GM21515 (cell line): Measurements from ENCODE around the gene LHPP.

Source experiments
- ATAC-seq: cut with Tn5 transposase; IDR thresholded peaks from one replicate; pipeline ENCODE4 v1.9.1; 2021; ENCODE audit not compliant: unreplicated experiment

The LHPP gene

DNA sequence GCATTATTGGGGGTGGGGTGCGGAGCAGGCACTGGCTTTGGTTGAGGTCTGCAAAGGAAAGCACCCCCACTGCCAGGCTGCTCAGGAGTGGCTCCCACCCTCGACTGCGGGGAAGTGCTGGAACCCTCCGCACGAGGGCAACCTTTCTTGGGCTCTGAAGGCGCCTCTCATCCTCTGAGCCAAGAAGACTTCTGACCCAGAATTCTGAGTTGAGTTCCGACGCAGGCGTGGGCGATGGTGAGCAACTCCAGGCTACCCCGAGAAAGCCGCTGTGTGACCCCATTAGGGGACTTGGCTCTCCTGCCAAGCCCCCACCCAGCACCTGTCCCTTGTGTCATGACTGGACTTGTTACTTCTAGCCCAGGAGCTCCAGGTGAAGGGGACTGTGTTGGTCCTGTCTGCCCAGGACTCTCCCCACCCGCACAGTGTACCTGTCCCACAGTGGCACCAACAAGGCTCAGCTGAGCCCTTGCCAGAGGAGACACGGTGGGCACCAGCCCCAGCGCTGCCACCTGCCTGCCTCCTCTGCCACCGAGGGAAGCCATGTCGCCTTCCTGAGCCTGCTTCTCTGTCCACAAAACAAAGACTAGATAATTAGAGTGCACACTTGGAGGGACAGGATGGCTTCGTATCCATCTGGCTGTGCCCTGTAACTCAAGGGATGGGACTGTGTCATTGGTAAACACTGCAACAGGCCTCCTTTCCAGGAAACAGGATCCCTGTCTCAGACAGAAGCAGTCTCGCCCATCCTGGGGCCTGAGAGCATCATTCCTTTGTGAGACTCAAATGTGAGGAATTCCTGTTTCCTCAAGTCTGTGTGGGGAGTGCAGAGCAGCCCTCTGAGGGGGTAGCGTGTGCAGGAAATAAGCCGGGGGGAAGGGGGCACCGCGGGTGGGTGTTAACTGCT, 128.8 kb downstream of the LHPP start:
- no peak for ATAC-seq

DNA sequence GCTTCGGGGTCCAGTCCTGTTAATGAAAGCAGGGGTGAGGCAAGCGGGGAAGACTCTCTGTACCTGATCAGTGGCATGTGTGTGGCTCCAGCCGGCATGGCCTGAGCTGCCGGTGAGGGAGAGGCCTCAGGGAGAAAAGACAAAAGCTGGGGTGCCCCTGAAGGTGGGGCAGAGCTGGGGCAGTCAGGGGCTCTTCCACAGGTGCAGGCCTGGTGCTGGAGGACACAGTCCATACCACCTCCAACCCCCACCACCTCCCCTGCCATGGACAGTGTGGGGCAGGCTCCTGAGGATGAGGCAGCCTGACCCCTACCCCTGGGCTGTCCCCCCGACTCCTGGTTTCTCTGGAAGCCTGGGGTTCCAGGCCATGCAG, 129.5 kb downstream of the LHPP start:
- no peak for ATAC-seq

DNA sequence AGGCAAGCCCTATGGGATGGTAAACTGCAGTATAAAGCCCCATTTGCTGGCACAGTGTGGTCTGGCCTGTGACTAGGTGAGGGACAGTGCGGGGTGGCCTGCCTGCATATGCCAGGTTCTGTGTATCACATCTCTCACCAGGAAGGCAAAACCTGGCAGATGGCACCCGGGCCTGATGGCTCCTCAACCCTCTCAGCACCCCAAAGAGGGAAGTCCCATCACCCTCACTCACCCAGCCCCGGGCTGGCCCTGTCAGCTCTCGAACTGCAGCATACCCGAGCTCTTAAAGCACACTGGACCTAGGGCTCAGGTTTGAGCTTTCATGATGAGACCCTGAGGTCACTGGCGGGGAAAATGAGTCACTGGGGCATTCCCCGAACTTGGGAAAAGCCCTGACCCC, 130.5 kb downstream of the LHPP start:
- ATAC-seq = no peak

DNA sequence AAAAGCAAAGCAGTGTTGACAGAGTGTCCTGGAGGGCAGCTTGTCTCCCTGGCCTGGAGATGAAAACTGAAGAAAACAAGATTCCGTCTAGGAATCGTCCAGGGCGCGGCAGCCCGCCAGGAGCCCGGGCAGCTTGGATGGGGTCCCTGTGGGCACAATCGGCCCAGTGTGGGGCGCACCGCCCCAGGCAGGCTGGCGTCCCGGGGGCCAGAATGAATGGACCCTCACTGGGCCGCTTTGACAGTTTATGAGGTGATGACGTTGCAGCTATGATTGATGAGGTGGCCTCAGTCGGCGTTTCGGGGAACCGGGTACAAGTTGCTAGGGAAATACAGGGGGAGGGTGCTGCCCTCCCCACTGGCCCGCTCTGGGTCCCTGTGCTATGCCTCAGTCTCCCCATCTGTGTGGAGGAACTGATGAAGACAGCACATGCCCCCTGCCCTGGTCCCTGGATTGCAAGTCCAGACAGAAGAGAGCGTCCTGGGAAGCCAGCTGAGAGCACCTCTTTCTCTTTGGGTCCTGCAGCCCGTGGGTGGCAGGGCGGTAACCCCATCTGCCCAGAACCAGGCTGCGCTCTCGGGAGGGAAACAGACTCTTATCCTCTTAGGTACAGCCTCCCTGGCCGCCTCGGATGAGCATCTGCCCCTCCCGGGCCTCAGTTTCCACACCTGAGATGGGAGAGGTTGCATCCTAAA, 131.3 kb downstream of the LHPP start:
- ATAC-seq = no peak

DNA sequence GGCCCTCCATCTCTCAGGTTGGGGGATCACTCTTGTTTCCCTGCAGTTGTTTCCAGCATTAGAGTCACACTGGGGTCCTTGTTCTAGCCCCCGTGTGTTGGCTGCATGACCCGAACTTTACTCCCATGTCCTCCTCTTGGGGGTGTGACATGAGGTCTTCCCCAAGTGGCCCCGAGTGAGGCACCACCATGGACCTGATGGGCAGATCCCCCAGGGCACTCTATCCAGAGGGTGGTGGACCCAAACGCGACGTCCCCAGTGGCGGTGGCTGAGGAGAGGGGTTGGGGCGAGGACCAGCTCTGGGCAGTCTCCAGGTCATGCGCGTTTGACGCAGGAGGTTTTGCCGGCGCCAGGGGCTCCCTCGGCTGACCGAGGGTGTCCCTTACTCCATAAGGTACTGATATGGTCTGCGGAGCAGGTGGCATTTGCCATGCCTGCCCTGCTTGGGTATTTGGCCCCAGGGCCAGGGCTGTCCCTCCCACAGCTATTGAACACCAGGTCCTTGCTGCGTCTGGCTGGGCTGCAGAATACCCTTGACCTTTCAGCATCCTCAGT, 131.9 kb downstream of the LHPP start:
- ATAC-seq = no peak

DNA sequence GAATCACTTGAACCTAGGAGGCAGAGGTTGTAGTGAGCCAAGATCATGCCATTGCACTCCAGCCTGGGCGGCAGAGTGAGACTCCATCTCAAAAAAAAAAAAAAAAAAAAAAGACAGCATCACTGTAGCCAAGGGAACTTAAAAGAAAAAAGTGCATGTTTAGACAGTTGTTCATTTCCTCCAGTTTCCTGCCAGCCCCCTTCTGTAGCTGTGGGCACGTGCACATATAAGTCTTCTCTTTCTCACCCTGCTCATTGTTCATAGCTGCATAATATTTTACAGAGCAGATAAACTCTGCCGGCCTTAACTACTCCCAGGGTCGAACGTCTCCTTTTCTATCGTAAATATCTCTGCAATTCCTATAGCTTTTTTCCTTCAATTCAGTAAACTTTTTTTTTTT, 132.6 kb downstream of the LHPP start:
- ATAC-seq = no peak

DNA sequence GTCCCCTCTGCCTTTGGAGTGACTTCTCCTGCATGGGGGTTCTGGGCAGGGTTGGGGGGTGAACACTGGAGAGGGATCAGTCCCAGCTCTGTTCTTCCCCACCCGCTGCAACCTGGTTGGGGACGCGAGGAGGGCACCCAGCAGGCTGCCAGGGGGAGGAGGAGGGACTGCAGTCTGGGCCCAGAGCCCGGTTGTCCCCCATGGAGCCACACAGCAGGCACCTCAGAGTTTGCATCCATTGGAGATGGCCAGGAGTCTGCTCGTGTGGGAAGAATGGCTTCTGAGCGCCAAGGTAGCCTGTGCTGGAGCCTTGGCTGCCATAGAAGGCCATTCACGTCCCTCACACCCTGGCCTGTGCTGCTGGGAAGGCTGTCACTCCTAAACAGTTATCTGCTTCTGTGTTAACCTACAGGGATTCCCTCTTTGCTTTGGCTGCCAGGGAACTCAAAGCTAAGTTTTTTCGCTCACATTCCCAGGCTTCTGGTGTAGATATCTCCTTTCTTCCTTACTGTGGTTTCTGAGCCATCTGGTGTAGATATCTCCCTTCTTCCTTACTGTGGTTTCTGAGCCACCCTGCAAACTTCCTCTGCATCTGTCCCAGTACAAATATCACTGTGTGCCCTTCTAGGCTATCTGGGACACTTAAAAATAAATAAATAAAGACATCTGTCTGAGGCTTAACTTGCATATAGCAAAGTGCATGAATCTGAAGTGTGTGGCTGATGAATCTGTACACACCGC, 133.7 kb downstream of the LHPP start:
- no peak for ATAC-seq

DNA sequence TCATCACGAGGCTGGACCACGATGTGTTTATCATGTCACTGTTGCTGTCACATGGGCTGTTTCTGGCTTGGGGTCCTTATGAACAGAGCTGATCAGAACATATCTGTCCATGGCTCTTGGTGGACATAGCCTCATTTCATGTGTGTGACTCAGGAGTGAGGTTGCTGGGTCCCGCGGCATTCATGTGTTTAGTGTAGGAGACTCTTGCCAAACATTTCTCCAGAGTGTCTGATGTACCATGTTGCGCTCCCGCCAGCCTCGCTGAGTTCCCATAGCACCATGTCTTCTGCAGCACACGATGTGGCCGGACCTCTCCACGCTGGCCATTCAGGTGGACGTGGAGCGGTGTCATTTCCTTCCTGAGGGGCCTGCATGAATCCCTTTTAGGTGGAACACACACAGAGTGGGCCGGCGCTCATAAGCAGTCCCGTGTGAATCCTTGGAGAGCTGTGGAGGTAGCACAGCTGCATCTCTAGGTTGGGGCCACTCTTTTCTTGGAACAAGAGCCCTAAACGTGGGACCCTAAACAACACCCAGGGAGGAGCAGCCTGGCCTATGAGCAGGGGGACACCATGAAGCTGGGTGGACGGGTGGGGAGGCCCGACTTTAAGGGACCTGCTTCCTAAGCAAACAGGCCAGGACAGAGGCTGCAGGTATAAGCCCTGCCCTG, 134.6 kb downstream of the LHPP start:
- ATAC-seq = no peak

DNA sequence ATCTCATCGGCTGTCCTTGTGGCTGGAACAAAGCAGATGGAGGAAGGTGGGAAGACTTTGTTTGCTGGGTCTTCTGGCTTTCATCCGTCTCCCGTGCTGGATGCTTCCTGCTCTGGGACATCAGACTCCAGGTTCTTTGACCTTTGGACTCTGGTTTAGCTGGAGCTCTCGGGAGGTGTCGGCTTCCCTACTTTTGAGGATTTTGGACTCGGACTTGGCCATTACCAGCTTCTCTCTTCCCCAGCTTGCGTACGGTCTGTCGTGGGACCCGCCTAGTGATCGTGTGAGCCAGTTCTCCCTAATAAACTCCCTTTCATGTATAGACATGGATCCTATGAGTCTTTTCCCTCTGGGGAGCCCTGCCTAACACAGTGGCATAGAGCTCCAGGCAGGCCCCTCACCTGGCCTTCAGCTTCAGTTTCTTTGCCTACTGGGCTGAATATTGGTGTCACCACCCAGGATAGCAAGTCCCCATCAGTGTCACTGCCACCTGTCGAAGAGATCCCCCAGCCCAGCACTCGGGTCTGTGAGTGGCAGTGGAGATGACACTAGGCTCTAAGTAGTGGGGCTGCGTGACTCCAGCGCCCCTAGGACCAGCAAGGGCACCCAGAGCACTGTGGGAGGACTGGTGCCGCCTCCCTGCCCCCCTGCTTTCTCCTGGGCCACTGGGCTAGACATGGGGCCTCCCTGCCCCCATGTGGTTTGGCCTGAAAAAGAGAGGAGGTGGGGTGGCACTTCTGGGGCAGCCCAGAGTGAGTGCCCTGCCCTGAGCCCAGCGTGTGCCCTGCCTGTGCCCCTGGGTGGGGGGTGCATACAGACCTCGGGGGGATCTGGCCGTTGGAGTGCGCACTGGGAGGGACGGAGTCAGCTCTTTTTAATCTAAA, 135.6 kb downstream of the LHPP start:
- ATAC-seq = no peak

DNA sequence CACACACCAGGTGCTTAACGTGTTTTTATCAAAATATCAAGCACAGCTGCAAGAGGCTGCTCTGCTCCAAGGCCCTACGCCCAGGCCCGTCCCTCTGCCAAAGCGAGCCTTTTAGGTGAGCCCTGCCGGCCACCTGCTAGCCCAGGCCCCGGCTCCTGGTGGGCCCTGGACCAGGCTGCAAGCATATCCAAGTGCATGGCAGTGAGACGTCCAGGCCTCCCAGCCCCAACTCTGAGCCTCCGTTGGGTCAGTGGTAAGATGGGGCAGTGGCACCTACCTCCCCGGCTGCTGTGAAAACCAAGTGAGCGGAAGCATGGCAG, 136.2 kb downstream of the LHPP start:
- no peak for ATAC-seq

DNA sequence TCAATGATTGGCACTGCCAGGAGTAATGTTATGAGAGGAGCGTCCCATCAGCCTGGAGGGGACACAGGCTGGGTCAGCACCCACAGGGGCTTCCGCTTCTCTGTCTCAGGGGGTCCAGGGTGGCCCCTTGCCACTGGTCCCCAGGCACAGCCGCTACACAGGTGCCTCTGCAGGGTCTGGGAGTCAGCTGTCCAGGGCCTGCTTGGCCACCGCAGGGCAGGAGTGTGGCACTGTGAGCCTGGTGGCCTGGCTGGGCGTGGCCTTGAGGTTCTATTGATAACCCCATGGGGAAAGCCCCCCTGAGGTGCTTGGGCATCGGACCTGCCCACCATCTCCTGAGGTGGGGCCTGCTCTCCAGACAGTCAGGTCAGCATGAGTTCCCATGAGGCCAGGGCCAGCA, 136.6 kb downstream of the LHPP start:
- no peak for ATAC-seq

DNA sequence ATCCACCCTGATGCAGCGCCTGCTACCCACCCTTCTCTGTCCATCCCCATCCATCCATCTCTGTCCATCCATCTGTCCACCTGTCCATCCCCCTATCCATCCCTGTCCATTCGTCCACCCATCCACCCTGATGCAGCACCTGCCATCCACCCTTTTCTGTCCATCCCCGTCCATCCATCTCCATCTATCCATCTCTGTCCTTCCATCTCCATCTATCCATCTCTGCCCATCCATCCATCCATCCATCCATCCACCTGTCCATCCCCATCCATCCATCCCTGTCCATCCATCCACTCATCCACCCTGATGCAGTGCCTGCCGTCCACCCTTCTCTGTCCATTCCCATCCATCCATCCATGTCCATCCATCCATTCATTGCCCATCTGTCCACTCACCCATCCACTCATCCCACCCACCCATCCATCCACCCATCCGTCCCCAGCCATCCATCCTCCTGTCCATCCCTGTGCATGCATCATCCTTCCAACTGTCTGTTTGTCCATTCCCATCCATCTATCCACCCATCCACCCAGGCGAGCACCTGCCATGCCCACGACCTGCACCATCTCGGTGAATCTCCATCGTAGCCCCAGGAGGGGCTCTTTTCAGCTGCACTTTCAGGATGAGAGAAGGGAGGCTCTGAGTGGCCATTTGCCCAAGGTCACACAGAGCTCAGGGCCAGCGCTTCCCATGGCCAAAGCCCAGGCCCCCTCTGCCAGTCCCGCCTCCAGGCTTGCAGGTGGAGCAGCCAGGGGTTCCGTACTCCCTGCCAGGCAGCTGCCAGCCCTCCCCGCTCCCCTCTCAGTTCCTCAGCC, 137.4 kb downstream of the LHPP start:
- no peak for ATAC-seq

DNA sequence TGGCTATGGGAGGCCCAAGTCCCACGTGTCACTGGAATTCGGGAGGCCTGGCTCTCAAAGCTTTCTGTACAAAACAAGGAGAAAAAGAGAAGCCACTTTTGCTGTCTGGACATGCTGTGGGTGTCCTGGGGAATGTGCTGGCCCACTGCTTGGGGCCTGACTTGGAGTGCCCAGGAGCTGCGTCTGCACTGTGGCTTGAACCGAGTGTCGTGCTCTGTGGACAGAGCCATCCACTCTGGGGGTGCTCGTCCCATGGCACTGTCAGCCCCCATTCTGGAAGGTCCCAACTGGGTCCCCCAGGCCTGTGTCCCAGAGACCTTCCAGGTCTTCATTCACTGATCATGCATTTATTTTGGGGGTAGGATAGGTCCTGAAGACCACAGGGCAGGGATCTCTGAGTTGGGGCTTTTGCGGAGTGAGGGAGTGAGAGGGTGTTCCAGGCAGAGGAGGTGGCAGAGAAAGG, 138.0 kb downstream of the LHPP start:
- ATAC-seq = no peak

DNA sequence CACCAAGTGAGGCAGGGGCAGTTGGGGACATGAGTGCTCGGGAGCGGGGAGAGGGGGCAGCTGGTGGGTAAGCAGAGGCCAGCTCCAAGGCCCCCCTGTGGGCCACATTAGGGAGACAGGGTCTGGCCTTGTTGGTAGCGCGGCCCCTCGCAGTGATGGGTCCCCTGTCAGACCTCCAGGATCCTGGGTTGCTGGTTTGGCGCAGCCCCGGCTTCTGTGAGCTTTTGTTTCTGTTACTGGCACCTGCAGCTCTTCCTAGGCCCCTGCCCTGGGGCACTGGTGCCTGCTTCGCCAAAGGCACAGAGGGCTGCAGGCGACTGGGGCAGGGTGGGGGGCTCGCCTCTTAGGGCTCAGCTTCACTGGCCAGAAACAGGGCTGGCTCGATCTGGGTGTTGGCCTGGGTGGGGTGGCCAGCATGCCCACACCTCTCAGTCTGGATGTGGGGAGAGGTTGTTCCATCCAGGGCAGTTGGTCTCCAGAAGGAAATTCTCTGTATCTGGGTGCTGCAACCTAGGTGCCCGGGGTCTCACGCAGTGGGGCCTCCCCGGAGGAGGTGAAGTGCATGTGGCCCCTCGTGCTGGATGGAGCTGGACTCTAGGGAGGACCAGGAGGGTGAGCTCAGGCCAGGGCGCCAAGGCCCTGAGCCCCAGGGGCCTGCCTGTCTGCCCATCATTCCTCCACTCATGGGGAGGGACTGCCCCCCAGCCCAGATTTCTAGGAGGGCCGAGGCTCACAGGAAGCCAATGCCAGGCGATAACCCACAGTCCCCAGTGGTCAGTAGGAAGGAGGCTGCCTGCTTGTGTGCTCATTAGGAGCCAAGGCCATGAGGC, 138.6 kb downstream of the LHPP start:
- no peak for ATAC-seq

DNA sequence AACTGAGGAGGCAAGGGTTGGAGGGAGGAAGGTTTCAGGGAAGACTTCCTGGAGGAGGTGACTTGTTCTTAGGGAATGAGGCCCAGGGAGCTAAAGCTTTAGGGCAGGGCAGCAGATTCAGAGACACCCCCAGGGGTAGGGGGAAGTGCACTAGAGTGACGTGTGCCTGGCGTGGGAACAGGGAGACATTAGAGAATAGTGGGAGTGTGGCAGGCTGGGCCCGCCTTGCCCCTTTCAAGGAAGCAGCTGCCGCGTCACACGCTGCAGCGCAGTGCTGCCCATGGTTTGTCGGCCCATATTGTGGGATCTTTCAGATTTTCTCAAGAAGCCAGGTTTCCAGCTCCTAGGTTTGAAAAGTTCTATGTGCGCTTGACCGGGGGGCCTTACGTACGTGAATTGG, 139.4 kb downstream of the LHPP start:
- ATAC-seq = no peak

DNA sequence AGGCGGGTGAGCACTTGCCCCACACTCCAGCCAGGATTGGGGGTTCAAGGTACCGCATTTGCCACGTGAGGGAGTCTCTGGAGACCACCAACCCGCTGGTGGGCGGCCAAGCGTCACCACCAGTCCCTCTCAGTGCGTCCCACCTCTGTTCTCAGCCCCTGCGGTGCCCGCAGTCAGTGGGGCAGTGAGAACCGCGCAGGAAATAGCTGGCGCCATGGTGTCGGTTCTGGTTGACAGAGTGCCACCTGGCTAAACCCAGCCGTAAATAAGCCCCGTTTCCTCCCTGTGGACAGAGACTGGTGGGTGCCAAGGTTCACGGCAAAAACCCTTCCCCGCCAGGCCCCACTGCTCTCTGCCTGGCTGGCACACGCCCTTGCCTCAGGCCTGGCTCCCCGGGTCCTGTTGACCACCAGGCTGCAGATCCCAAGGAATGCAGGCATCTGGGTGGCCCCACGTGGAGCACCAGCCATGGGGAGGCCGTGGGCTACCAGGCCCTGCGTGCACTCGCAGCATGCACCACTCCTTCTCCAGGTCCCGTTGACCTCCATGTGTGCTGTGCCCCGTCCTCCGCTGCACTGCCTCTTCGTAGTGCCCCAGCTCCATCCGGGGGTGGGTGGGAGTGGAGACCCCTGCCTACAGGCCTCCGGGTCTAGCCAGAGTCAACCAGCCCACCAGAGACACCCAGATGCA, 140.0 kb downstream of the LHPP start:
- ATAC-seq = no peak

DNA sequence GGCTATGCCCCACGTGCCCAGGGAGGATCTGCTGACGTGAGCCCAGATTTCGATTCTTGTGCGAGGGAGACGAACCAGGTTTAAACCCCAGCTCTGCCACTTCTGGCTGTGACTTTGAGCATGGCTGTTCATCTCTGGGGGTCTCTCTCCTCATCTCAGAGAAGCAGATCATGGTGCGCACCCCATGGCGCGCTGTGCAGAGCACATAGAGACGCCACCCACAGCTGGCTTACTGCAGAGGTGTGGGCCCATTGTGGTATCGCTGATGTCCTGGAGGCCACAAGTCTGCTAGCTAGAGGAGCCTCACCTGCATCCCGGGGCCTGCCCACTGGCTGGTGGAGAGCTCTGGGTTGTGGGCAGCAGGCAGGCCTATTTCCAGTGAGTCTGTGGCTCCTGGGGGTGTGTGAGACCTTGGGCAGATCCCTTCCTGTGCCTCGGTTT, 140.5 kb downstream of the LHPP start:
- no peak for ATAC-seq
